ENCODE data around the gene SERP2. TPM values are rescaled to one million over a fixed set of nuclear protein-coding genes. Genes with fewer than 3 reads are reported as not detected.

Gene SERP2
- 0.85 TPM in 1 of 2 replicates, not detected in the other for total RNA-seq
- polyA plus RNA-seq, result 0.29 and 0.30 TPM in 2 replicates
- polyA plus RNA-seq (2011; cell fraction: cytosol; rRNA removed), result 0.31 and 0.35 TPM in 2 replicates
- 0.20 and 0.59 TPM in 2 replicates for polyA plus RNA-seq (2011; cell fraction: nucleus; rRNA removed)
- 0.54 TPM in 1 of 2 replicates, not detected in the other for polyA plus RNA-seq (2012)
- 0.72 and 1.2 TPM in 2 replicates for polyA minus RNA-seq
- polyA minus RNA-seq (2011; cell fraction: cytosol; rRNA and poly(A)+ RNA removed), result not detected
- polyA minus RNA-seq (2011; cell fraction: nucleus; rRNA and poly(A)+ RNA removed), result 1.8 TPM in 1 of 2 replicates, not detected in the other
- Bru-seq, nascent RNA, result percentile 23 among the genes with signal in this experiment
- percentile 9 among the genes with signal in this experiment for BruChase-seq, experiment 1, labeled RNA remaining after a 6-hour chase
- BruChase-seq, experiment 2, labeled RNA remaining after a 2-hour chase, result percentile 14 among the genes with signal in this experiment
- long read RNA-seq, partial matches to known transcripts, result 0 of 2 reads
- long read RNA-seq, other reads (novel, unspliced or antisense), result 1 of 2 reads

- no peaks in the 10 kb centered on the region for H4K20me1 ChIP-seq (replicated peaks; ENCODE audit: control insufficient read depth, extremely low read depth, insufficient read depth, low read length)
- dilution Hi-C loops (cut with MboI; ENCODE audit: extremely low pct_ligation_motif_present, low sequenced_read_pairs) (no loop called here), intact Hi-C loops (cut with micrococcal nuclease) (no loop called here)
- H3K27me3 ChIP-seq (ENCODE audit: control insufficient read depth in 2 of 2, insufficient read depth in 2 of 2, low read length in 2 of 2), result no peaks in the 10 kb centered on the region
- peak within 1 kb of the TSS; percentile 36 to 54 (median 43) for H3K4me3 ChIP-seq (replicated peaks in 1 of 3; ENCODE audit: insufficient read depth in 1 of 3, low read depth in 1 of 3, low read length in 3 of 3)
- H3K27ac ChIP-seq (ENCODE audit: insufficient read depth, low read depth, low read length), result no peak within 1 kb of the TSS
- H3K9ac ChIP-seq (replicated peaks; ENCODE audit: extremely low read depth, insufficient read depth, low read length), result peak within 1 kb of the TSS; percentile 8
- H3K4me2 ChIP-seq (ENCODE audit: insufficient read depth, low read length), result peak within 1 kb of the TSS; percentile 67
- DNase-seq (ENCODE audit: low read depth, low spot score) (no peak), FAIRE-seq (no peak)
- no peaks in the 10 kb centered on the region for H3K79me2 ChIP-seq (ENCODE audit: control insufficient read depth, insufficient read depth, low read length)
- H3K4me1 ChIP-seq (ENCODE audit: control insufficient read depth, extremely low read depth, insufficient read depth, low read length), result peaks cover 6% of the 10 kb centered on the region
- H3K9me3 ChIP-seq (replicated peaks; ENCODE audit: control insufficient read depth, insufficient read depth, low read length), result no peaks in the 10 kb centered on the region
- CTCF ChIA-PET, result interaction anchor here (1.8 to 2.8 kb wide), 2 partner anchors 63 to 183 kb away, joined by 5 to 12 read pairs; no protein-coding TSS in a partner anchor
- no peaks in the 10 kb centered on the region for H3K9me1 ChIP-seq (replicated peaks; ENCODE audit: control insufficient read depth, extremely low read depth, insufficient read depth, low read length)
- TF ChIP-seq POLR2AphosphoS5 (IDR thresholded peaks at IDR 0.05; ENCODE audit: insufficient read depth, low read depth, low read length), result no peak
- POLR2A ChIA-PET, result no interaction called here
- H2AFZ ChIP-seq (ENCODE audit: low read depth, low read length), result peak within 1 kb of the TSS; percentile 86
- BruUV-seq (replicated peaks), result no TSS peak
- H3K36me3 ChIP-seq (ENCODE audit: control insufficient read depth in 2 of 2, extremely low read depth in 1 of 2, insufficient read depth in 2 of 2, low read length in 2 of 2), result no peaks in the 10 kb centered on the region
Measured at GRCh38 chr13:44373601-44374347, at the start of gene SERP2. Gene SERP2 (plus strand): TSS chr13:44373824. CDS start chr13:44374026, 202 bp downstream.

DNA sequence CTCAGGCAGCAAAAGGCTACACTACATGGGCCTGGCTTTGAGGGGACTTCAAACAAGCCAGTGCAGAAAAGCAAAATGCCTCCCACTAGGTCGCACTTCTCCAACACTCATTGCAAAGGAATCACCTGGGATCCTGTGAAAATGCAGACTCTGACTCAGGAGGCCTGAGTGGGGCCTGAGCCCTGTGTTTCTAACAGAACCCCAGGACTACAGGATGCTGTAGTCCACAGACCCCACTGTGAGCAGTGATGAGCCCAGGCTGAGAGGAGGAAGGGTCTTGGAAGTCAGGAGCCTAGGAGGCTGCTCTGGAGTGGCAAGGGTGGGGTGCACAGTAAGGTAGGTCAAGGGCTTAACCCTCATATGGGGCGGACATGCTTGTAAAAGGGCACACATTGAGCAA is 46.7 kb upstream of the SERP2 start:
- FAIRE-seq, result no peak
- no peaks in the 10 kb centered on the region for H3K27me3 ChIP-seq (ENCODE audit: control insufficient read depth in 2 of 2, insufficient read depth in 2 of 2, low read length in 2 of 2)
- intact Hi-C loops (cut with micrococcal nuclease) (no loop called here), dilution Hi-C loops (cut with MboI; ENCODE audit: extremely low pct_ligation_motif_present, low sequenced_read_pairs) (no loop called here)
- no peaks in the 10 kb centered on the region for H3K9me3 ChIP-seq (replicated peaks; ENCODE audit: control insufficient read depth, insufficient read depth, low read length)
- BruUV-seq (replicated peaks), result no TSS peak
- no peak overlapping the region for H3K4me3 ChIP-seq (replicated peaks in 1 of 3; ENCODE audit: insufficient read depth in 1 of 3, low read depth in 1 of 3, low read length in 3 of 3)
- no peak overlapping the region for H2AFZ ChIP-seq (ENCODE audit: low read depth, low read length)
- no peaks in the 10 kb centered on the region for H3K9me1 ChIP-seq (replicated peaks; ENCODE audit: control insufficient read depth, extremely low read depth, insufficient read depth, low read length)
- H3K4me2 ChIP-seq (ENCODE audit: insufficient read depth, low read length), result no peak overlapping the region
- no peaks in the 10 kb centered on the region for H4K20me1 ChIP-seq (replicated peaks; ENCODE audit: control insufficient read depth, extremely low read depth, insufficient read depth, low read length)
- no peaks in the 10 kb centered on the region for H3K79me2 ChIP-seq (ENCODE audit: control insufficient read depth, insufficient read depth, low read length)
- DNase-seq (ENCODE audit: low read depth, low spot score), result no peak
- CTCF ChIA-PET, result no interaction called here
- no peaks in the 10 kb centered on the region for H3K4me1 ChIP-seq (ENCODE audit: control insufficient read depth, extremely low read depth, insufficient read depth, low read length)
- H3K36me3 ChIP-seq (ENCODE audit: control insufficient read depth in 2 of 2, extremely low read depth in 1 of 2, insufficient read depth in 2 of 2, low read length in 2 of 2), result no peaks in the 10 kb centered on the region
- TF ChIP-seq FOS (IDR thresholded peaks at IDR 0.05; ENCODE audit: borderline replicate concordance, insufficient read depth, low read length), result no peak
- TF ChIP-seq, protein P1, sequence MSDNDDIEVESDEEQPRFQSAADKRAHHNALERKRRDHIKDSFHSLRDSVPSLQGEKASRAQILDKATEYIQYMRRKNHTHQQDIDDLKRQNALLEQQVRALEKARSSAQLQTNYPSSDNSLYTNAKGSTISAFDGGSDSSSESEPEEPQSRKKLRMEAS (IDR thresholded peaks at IDR 0.05; ENCODE audit: insufficient read depth, insufficient read length), result no peak
- no peak for TF ChIP-seq POLR2AphosphoS5 (IDR thresholded peaks at IDR 0.05; ENCODE audit: insufficient read depth, low read depth, low read length)
- no peak for TF ChIP-seq POLR2A (IDR thresholded peaks at IDR 0.05; ENCODE audit: low read depth, low read length)
- no peak for TF ChIP-seq EZH2 (IDR thresholded peaks at IDR 0.05; ENCODE audit: borderline replicate concordance, low read depth, low read length, severe bottlenecking)
- no peak for TF ChIP-seq JUN (IDR thresholded peaks at IDR 0.05; ENCODE audit: borderline replicate concordance, insufficient read depth, insufficient read length, low read depth)
- TF ChIP-seq MYC (IDR thresholded peaks at IDR 0.05; ENCODE audit: low read depth, low read length), result no peak
- TF ChIP-seq, protein P2, sequence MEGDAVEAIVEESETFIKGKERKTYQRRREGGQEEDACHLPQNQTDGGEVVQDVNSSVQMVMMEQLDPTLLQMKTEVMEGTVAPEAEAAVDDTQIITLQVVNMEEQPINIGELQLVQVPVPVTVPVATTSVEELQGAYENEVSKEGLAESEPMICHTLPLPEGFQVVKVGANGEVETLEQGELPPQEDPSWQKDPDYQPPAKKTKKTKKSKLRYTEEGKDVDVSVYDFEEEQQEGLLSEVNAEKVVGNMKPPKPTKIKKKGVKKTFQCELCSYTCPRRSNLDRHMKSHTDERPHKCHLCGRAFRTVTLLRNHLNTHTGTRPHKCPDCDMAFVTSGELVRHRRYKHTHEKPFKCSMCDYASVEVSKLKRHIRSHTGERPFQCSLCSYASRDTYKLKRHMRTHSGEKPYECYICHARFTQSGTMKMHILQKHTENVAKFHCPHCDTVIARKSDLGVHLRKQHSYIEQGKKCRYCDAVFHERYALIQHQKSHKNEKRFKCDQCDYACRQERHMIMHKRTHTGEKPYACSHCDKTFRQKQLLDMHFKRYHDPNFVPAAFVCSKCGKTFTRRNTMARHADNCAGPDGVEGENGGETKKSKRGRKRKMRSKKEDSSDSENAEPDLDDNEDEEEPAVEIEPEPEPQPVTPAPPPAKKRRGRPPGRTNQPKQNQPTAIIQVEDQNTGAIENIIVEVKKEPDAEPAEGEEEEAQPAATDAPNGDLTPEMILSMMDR (IDR thresholded peaks at IDR 0.05; ENCODE audit: extremely low read depth in 1 of 2, insufficient read depth in 1 of 2, low read depth in 1 of 2, low read length in 2 of 2), result no peak
- no peak for TF ChIP-seq GATA2 (IDR thresholded peaks at IDR 0.05; ENCODE audit: insufficient read depth, insufficient read length, low read depth, low read length)
- POLR2A ChIA-PET, result no interaction called here
- no peak overlapping the region for H3K9ac ChIP-seq (replicated peaks; ENCODE audit: extremely low read depth, insufficient read depth, low read length)
- H3K27ac ChIP-seq (ENCODE audit: insufficient read depth, low read depth, low read length), result no peak overlapping the region

All from endothelial cell of umbilical vein (primary cell).